Measurements from ENCODE around the gene SPATA20. TPM values are rescaled to one million over a fixed set of nuclear protein-coding genes. Genes with fewer than 3 reads are reported as not detected.

The SPATA20 gene
- total and polyA plus RNA-seq, 2 of the 13 experiments (the other 11 are each of a cell fraction or from before 2014, with no cell fraction given), result 36.1 to 64.8 TPM

DNA sequence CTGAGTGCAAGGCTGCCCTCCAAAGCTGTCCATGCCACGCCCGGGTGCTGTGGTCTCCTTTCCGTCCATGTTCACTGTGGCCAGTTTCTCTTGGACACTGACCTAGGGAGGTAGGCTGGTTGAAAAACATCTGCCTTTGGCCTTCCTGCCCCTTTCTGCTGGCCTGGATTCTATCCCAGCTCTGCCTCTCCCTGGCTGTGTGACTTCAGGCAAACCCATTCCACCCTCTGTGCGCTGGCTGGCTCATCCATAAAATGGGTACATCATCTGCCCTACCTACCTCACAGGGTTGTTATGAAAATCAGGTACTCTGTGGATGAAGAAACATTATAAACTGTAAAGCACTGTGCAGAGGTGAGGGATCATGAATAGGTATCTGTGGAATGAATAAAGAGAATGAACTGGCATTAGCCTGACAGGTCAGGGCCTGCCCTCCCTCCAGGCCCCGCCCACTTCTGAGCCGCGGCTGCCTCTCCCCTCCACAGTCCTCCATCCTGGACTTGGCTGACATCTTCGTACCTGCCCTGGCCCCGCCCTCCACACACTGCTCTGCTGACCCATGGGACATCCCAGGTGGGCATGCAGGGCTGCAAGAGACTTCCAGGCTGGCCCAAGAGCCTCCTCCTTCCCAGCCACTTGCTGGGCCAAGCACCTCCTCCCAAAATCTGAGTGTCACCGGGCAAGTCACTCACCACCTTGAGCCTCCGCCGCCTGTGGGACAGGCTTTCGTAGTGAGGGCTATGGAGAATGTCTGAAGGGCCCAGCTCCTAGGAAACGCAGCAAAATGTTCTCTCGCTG lies 7.0 kb upstream of the SPATA20 start (continued):
- TF ChIP-seq ZNF773 (CRISPR knock-in tag; IDR thresholded peaks at IDR 0.05; ENCODE audit: borderline replicate concordance) (no peak), ISX (CRISPR knock-in tag; conservative IDR thresholded peaks at IDR 0.05) (no peak), ZSCAN20 (CRISPR knock-in tag; IDR thresholded peaks at IDR 0.05; ENCODE audit: borderline replicate concordance) (no peak), ELF4 (CRISPR knock-in tag; IDR thresholded peaks at IDR 0.05; ENCODE audit: borderline replicate concordance) (no peak), ZNF800 (CRISPR knock-in tag; IDR thresholded peaks at IDR 0.05) (no peak), RARG (CRISPR knock-in tag; IDR thresholded peaks at IDR 0.05; ENCODE audit: low read depth) (no peak), ZNF562 (CRISPR knock-in tag; IDR thresholded peaks at IDR 0.05; ENCODE audit: borderline replicate concordance) (no peak), ZNF644 (CRISPR knock-in tag; IDR thresholded peaks at IDR 0.05; ENCODE audit: low read depth) (no peak), SATB2 (CRISPR knock-in tag; IDR thresholded peaks at IDR 0.05) (no peak), SP140L (CRISPR knock-in tag; IDR thresholded peaks at IDR 0.05; ENCODE audit: borderline replicate concordance) (no peak), E2F2 (CRISPR knock-in tag; IDR thresholded peaks at IDR 0.05; ENCODE audit: borderline replicate concordance) (no peak), GLMP (CRISPR knock-in tag; IDR thresholded peaks at IDR 0.05; ENCODE audit: borderline replicate concordance) (no peak), AGO1 (IDR thresholded peaks at IDR 0.05; ENCODE audit: low read depth, low read length, poor library complexity, severe bottlenecking) (no peak), NBN (conservative IDR thresholded peaks at IDR 0.05) (no peak), HNRNPK (IDR thresholded peaks at IDR 0.05; ENCODE audit: low read depth, low read length, poor library complexity, severe bottlenecking) (no peak), ZSCAN9 (CRISPR knock-in tag; IDR thresholded peaks at IDR 0.05; ENCODE audit: borderline replicate concordance) (no peak)
- TF ChIP-seq, protein P1, sequence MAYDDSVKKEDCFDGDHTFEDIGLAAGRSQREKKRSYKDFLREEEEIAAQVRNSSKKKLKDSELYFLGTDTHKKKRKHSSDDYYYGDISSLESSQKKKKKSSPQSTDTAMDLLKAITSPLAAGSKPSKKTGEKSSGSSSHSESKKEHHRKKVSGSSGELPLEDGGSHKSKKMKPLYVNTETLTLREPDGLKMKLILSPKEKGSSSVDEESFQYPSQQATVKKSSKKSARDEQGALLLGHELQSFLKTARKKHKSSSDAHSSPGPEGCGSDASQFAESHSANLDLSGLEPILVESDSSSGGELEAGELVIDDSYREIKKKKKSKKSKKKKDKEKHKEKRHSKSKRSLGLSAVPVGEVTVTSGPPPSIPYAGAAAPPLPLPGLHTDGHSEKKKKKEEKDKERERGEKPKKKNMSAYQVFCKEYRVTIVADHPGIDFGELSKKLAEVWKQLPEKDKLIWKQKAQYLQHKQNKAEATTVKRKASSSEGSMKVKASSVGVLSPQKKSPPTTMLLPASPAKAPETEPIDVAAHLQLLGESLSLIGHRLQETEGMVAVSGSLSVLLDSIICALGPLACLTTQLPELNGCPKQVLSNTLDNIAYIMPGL (CRISPR knock-in tag; IDR thresholded peaks at IDR 0.05; ENCODE audit: borderline replicate concordance in 1 of 2, low read depth in 1 of 2), result 0 out of 4 replicates have a peak, but pooled peaks of 1 of the 2 experiments have one; percentile 13
- TF ChIP-seq, protein P2, sequence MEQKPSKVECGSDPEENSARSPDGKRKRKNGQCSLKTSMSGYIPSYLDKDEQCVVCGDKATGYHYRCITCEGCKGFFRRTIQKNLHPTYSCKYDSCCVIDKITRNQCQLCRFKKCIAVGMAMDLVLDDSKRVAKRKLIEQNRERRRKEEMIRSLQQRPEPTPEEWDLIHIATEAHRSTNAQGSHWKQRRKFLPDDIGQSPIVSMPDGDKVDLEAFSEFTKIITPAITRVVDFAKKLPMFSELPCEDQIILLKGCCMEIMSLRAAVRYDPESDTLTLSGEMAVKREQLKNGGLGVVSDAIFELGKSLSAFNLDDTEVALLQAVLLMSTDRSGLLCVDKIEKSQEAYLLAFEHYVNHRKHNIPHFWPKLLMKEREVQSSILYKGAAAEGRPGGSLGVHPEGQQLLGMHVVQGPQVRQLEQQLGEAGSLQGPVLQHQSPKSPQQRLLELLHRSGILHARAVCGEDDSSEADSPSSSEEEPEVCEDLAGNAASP (CRISPR knock-in tag; IDR thresholded peaks at IDR 0.05; ENCODE audit: borderline replicate concordance), result no peak
- TF ChIP-seq, protein P3, sequence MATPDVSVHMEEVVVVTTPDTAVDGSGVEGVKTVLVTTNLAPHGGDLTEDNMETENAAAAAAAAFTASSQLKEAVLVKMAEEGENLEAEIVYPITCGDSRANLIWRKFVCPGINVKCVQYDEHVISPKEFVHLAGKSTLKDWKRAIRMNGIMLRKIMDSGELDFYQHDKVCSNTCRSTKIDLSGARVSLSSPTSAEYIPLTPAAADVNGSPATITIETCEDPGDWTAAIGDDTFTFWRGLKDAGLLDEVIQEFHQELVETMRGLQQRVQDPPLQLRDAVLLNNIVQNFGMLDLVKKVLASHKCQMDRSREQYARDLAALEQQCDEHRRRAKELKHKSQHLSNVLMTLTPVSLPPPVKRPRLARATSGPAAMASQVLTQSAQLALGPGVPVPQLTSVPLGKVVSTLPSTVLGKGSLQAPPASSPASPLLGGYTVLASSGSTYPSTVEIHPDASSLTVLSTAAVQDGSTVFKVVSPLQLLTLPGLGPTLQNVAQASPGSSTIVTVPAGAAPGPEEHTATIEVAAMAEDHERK (CRISPR knock-in tag; IDR thresholded peaks at IDR 0.05; ENCODE audit: low read depth), result no peak

Data from HepG2 (cell line).